Hematopoietic multipotent progenitor cell treated with erythropoietin and hydrocortisone succinate and interleukin-3 and kit ligand, for 17 days (in vitro differentiated cells): ENCODE data around the gene MYOZ3.

Experiments used
- DNase-seq: peaks from one replicate; pipeline ENCODE4 v3.0.0-alpha.2; 2015; ENCODE audit warnings: low spot score

Gene MYOZ3

DNA sequence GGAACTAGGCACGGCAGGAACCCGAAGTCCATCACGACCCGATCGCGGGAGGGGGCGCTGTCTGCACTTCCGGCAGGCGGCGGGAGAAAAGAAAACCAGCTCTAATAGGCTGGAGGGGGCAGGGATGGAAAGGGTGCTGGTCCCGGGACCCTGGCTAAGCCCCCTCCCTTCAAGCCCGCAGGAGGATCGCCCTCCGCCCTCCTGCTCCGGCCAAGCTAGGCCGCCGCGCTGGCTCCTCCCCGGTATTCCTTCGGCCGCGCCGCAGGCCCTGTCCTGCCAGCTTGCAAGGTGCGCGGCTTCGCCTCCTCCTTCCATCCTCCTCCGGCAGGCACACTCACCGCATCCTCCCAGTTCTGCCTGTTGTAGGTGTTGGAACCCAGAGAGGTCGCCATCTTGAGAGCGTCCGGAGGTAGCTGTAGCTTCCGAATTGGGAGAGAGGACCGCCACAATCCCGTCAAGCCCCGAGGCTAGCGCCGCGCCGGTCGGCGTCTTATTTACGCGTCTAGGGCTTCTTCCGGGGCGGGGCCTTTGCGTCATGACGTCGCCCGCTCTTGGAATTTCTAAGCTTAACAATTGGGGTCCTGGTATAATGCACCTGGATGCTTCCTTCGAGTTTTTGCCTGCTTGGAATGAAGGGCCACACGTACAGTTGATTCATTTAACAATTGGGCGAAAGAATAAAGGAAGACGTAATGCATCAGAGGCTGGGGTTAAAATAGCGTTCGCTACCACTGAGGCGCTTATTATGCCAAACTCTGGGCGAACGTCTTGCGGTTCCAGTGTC, 39.7 kb downstream of the MYOZ3 start, which contains the start of gene RBM22:
Gene RBM22 (minus strand): TSS at position 469 of the 784 bp plus-strand sequence. CDS start 77 bp downstream, at position 392.
- peak; percentile 90 for DNase-seq

DNA sequence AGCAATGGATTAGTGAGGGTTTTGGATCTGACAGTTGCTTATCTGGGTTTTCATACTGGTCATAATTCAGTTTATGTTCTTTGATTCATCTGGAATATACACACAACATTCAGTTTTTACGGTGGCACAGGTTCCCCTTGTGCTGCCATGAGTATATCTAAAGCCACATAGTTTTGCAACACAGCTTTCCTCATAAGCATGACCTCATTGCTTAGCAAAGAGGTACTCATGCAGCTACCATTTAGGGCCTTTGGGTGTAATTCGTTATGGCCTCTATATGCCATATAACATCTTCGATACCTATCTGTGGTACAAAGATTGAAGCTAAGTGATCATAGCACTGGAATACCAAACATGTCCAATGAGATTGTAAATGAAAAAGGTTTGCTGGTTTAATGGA, 42.7 kb downstream of the MYOZ3 start:
- DNase-seq: no peak

DNA sequence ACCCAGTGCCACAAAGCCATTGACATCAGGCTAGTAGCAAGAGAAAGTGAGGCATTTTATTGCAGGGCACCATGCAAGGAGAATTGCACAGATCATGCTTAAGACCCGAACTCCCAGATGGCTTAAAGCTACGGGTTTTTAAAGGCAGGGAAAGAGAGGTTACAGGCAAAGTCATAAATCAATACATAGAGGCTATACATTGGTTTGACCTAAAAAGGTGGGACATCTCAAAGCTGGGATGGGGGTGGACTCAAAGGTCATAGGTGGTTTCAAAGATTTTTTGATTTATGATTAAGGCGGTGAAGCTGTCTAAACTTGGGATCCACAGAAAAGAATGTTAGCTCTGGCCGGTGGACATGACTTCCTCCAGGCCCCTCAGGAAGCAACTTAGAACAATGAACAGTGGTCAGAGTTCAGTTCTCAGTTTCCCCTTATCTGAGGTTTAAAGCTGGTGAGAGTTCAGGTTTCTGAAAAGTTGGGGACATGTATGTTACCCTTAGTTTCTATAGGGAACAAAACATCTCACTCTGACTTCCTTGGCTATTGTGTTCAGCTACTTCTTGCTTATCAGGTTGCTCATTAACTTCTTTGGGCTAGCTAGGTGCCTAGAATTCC, 45.8 kb downstream of the MYOZ3 start:
- no peak for DNase-seq

DNA sequence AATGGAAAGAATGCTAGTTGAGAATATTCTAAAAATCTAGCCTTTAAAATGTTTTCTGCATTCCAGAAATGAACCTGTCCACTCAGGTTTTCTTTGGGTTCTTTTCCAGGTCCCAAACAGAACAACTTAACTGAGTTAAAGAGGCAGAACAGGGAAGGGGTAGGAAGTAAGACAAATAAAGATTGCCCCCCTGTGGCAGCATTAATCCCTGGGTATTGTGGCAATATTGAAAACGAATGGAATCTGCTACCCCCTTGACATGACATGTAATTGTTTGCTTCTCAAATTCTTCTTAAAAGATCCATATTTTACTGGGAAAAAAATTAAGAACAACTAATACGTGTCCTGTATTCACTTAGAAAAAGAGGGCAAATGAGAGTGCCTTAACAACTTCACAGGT, 49.1 kb downstream of the MYOZ3 start:
- DNase-seq: peak; percentile 30

DNA sequence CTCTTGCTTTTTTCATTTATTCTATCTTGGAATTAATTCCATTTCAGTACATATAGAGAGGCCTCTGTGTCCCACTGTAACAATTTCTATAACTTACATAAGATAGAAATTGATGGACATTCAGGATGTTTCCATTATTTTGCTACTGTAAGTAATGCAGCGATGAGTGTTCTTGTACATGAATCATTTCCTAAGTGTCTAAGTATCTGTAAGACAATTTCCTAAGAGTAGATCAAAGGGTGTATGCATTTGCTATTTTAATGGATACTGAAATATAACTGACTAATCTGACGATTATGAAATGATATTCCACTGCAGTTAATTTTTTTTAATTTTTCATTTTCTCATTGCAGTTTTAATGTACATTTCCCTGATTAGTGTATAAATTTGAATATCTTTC, 62.8 kb downstream of the MYOZ3 start:
- DNase-seq: no peak
